ENCODE measurements around the gene GRK6.
A peak's percentile ranks its signal among the peaks of the same experiment; 100 is the strongest.

The GRK6 gene

DNA sequence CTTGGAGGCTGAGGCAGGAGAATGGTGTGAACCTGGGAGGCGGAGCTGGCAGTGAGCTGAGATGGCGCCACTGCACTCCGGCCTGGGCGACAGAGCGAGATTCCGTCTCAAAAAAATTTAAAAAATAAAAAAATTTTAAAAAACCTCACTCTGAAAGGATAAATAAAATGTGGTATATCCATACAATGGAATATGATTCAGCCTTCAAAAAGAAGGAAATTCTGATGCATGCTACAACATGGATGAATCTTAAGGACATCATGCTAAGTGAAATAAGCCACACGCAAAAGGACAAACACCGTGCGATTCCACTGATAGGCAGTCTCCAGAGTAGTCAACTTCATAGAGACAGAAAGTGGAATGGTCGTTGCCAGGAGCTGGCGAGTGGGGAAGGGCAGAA, 38.6 kb downstream of the GRK6 start:
- TF ChIP-seq, protein P1, sequence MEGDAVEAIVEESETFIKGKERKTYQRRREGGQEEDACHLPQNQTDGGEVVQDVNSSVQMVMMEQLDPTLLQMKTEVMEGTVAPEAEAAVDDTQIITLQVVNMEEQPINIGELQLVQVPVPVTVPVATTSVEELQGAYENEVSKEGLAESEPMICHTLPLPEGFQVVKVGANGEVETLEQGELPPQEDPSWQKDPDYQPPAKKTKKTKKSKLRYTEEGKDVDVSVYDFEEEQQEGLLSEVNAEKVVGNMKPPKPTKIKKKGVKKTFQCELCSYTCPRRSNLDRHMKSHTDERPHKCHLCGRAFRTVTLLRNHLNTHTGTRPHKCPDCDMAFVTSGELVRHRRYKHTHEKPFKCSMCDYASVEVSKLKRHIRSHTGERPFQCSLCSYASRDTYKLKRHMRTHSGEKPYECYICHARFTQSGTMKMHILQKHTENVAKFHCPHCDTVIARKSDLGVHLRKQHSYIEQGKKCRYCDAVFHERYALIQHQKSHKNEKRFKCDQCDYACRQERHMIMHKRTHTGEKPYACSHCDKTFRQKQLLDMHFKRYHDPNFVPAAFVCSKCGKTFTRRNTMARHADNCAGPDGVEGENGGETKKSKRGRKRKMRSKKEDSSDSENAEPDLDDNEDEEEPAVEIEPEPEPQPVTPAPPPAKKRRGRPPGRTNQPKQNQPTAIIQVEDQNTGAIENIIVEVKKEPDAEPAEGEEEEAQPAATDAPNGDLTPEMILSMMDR (IDR thresholded peaks at IDR 0.05) = no peak

DNA sequence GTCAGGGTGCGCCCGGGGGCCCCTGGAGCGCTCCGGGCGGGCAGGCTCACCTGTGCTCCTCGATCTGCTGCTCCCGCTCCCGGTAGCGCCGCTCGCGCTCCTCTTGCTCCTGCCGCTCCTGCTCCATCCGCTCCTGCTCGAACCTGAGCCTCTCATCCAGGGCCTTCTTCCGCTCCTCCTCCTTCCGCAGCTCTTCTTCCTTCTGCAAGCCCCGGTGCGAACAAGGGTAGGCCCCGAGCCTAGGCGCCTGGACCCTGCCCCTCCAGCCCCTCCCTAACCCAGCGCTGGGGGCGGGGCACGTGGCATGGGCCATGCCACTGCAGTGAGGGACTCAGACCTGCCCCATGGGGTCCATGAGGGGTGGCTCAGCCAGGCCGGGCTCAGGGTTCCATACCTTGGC, 40.4 kb downstream of the GRK6 start:
- H3K36me3 ChIP-seq = no peaks in the 10 kb centered on the region
- no peaks in the 10 kb centered on the region for H3K9me3 ChIP-seq
- no peak overlapping the region for H3K4me3 ChIP-seq (ENCODE audit: low read depth in 1 of 2, low read length in 1 of 2)
- peak overlapping the region; percentile 18 for H3K27ac ChIP-seq
- H3K27me3 ChIP-seq = peaks cover 26% of the 10 kb centered on the region
- peaks cover 24 to 28% of the 10 kb centered on the region in 2 experiments for H3K4me1 ChIP-seq (ENCODE audit: control insufficient read depth in 1 of 2, insufficient read depth in 1 of 2, low read depth in 1 of 2, low read length in 1 of 2)
- TF ChIP-seq, protein P1 (IDR thresholded peaks at IDR 0.05) = no peak

More for the DNA sequence above, 38.6 kb downstream of the GRK6 start:
- no peak overlapping the region for H3K27ac ChIP-seq
- peaks cover 8% of the 10 kb centered on the region for H3K27me3 ChIP-seq
- H3K4me3 ChIP-seq (ENCODE audit: low read depth in 1 of 2, low read length in 1 of 2) = no peak overlapping the region
- peaks cover 5% of the 10 kb centered on the region for H3K36me3 ChIP-seq
- no peaks in the 10 kb centered on the region for H3K9me3 ChIP-seq
- H3K4me1 ChIP-seq (ENCODE audit: control insufficient read depth in 1 of 2, insufficient read depth in 1 of 2, low read depth in 1 of 2, low read length in 1 of 2) = peaks cover 35 to 37% of the 10 kb centered on the region in 2 experiments

DNA sequence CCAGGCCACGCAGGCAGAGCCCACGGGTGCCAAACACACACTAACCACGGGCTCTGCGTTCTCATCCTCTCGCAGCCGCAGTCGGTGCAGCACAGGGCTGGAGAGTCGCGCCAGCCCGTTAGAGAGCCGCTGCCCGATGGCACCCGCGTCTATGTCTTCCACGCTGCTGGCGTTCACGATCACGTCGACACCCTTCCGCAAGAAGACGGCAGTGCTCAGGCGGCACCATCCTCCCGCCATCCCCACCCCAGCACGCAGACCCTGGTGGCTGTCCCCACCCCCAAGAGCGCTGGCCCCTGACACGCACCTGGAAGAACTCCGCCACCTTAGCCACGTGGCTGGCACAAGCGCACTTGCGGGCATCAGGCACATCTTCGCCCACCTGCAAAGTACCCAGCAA, 41.0 kb downstream of the GRK6 start:
- TF ChIP-seq, protein P1 (IDR thresholded peaks at IDR 0.05) = no peak
- H3K4me3 ChIP-seq (ENCODE audit: low read depth in 1 of 2, low read length in 1 of 2) = no peak overlapping the region
- peaks cover 32% of the 10 kb centered on the region for H3K27me3 ChIP-seq

DNA sequence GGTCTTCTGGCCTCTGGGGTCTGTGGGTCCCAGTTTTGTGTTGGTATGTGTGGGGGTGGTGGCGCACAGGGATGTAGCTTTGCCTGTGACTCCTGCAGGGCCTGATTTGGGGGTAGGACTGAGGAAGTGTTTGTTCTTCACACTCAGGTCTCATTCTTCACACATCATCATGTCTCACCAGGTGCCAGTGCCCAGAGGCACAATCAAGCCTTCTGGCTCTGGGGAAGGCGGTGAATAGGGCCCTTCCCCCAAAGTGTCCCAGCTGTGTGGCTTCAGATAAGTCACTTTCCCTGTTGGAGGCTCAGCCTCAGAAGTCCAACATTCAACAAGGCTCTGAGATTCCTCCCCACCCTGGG, 41.8 kb downstream of the GRK6 start:
- Histone ChIP-seq H3K27me3 (peaks cover 41% of the 10 kb centered on the region), H3K9me3 (no peaks in the 10 kb centered on the region), H3K27ac (no peak overlapping the region), H3K4me3 (ENCODE audit: low read depth in 1 of 2, low read length in 1 of 2) (no peak overlapping the region), H3K36me3 (no peaks in the 10 kb centered on the region), H3K4me1 (ENCODE audit: control insufficient read depth in 1 of 2, insufficient read depth in 1 of 2, low read depth in 1 of 2, low read length in 1 of 2) (peaks cover 18 to 28% of the 10 kb centered on the region in 2 experiments)
- TF ChIP-seq, protein P1 (IDR thresholded peaks at IDR 0.05) = no peak

More for the DNA sequence above, 41.0 kb downstream of the GRK6 start:
- peaks cover 24 to 28% of the 10 kb centered on the region in 2 experiments for H3K4me1 ChIP-seq (ENCODE audit: control insufficient read depth in 1 of 2, insufficient read depth in 1 of 2, low read depth in 1 of 2, low read length in 1 of 2)
- no peaks in the 10 kb centered on the region for H3K36me3 ChIP-seq
- no peaks in the 10 kb centered on the region for H3K9me3 ChIP-seq
- no peak overlapping the region for H3K27ac ChIP-seq

DNA sequence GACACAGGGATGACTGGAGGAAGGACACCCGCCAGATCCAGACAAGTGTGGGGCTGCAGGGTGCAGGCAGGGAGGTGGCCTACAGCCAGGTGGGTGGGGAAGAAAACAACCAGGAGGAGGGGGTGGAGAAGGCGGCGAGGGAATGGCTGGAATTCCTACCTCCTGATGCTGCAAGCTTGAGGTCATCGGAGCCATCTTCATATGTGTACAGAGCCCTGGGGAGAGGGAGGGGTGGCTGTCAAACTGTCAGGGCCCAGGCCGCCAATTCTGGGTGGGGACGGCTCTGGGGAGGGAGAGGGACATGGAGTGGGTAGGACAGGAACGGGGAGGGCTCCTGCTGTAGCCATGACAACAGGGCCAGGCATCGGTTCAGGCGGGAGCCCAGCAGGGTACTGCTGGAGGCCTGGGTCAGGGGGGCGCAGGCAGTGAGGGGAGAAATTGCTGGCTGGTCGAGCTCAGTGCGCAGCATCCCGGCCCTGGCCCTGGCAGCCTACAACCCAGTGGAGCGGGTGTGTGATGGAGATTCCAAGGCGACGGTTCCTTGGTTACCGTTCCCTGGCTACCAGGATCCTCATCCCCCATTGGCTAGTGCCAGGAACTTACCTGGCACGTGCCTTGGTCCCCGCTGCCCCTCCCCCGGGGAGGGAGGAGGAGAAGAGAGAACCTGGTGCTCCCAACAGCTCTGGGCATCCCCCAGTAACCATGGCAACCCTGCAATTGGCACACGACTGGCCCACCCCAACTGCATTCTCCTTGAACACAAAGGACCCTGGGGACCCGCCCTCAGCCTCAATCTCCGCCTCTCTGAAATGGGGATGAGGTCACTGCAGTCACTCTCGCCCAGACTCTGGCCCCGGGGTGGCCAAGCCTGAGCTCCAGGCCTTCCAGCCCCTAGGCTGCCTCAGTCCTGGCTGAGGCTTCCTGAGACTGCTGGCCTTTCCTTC, 42.5 kb downstream of the GRK6 start:
- TF ChIP-seq, protein P1 (IDR thresholded peaks at IDR 0.05) = no peak
- Histone ChIP-seq H3K4me3 (ENCODE audit: low read depth in 1 of 2, low read length in 1 of 2) (no peak overlapping the region), H3K27me3 (peaks cover 47% of the 10 kb centered on the region), H3K4me1 (ENCODE audit: control insufficient read depth in 1 of 2, insufficient read depth in 1 of 2, low read depth in 1 of 2, low read length in 1 of 2) (peaks cover 14 to 30% of the 10 kb centered on the region in 2 experiments), H3K27ac (no peak overlapping the region), H3K9me3 (no peaks in the 10 kb centered on the region), H3K36me3 (no peaks in the 10 kb centered on the region)

Data from neutrophil (primary cell).